ENCODE data around the gene SLC49A3. TPM values are rescaled to one million over a fixed set of nuclear protein-coding genes. Genes with fewer than 3 reads are reported as not detected.
"Not testable (repeated sequence)": the region's sequence is repeated elsewhere in the genome, so short reads cannot be mapped to it uniquely, and the experiment has no call there.

Gene SLC49A3
- total and polyA plus RNA-seq, 12 donors: 1.4 to 24.5 (median 7.3) TPM

DNA sequence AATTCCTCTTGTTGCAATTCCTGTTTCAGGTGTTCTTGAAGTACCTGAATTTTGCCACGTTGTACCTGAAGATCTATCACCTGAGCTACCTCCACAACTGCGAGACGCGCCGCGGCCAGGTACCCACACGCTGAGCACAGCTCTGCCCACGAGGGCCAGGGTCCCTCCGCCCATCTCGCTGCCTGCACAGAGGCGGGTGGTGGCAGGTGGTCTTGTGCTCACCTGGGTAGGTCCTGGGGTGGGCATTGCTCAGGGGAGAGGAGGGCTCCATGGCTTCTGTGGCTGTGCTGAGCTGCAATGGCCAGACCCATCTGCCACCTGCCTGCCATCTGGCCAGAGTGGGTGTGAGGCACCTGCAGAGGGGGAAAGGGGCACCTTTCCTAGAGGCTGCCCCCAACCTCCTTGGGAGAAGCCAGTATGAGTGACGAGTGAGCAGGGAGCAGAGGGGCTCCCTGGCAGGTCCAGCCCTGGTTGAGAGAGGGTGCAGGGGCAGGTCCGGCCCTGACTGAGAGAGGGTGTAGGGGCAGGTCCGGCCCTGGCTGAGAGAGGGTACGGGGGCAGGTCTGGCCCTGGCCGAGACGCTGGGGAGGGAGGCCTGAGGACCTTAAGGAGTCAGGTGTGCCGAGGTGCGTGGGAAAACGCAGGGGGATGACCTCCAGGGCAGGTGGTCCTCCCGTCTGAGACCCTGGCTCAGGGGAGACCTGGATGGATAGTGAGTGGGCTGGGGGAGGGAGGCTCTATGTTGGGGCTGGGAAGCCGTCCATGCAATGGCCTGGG is 52.9 kb downstream of the SLC49A3 start:
- Histone ChIP-seq H3K27ac (no peak overlapping the region), H3K4me1 (replicated peaks in 1 of 2) (no peaks in the 10 kb centered on the region), H3K27me3 (peaks cover 9% of the 10 kb centered on the region), H3K4me3 (no peak overlapping the region), H3K9me3 (replicated peaks in 1 of 3) (no peaks in the 10 kb centered on the region), H3K36me3 (replicated peaks in 1 of 2) (no peaks in the 10 kb centered on the region)
- TF ChIP-seq, protein P1, sequence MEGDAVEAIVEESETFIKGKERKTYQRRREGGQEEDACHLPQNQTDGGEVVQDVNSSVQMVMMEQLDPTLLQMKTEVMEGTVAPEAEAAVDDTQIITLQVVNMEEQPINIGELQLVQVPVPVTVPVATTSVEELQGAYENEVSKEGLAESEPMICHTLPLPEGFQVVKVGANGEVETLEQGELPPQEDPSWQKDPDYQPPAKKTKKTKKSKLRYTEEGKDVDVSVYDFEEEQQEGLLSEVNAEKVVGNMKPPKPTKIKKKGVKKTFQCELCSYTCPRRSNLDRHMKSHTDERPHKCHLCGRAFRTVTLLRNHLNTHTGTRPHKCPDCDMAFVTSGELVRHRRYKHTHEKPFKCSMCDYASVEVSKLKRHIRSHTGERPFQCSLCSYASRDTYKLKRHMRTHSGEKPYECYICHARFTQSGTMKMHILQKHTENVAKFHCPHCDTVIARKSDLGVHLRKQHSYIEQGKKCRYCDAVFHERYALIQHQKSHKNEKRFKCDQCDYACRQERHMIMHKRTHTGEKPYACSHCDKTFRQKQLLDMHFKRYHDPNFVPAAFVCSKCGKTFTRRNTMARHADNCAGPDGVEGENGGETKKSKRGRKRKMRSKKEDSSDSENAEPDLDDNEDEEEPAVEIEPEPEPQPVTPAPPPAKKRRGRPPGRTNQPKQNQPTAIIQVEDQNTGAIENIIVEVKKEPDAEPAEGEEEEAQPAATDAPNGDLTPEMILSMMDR (IDR thresholded peaks at IDR 0.05): no peak
- TF ChIP-seq POLR2A (IDR thresholded peaks at IDR 0.05): no peak
- no peak for DNase-seq
- 78 to 93% (median 85%) methylated on average over 13 to 22 of the region's 22 CpGs for WGBS, 4 donors
- intact Hi-C loops (cut with DNase I): no loop called here

DNA sequence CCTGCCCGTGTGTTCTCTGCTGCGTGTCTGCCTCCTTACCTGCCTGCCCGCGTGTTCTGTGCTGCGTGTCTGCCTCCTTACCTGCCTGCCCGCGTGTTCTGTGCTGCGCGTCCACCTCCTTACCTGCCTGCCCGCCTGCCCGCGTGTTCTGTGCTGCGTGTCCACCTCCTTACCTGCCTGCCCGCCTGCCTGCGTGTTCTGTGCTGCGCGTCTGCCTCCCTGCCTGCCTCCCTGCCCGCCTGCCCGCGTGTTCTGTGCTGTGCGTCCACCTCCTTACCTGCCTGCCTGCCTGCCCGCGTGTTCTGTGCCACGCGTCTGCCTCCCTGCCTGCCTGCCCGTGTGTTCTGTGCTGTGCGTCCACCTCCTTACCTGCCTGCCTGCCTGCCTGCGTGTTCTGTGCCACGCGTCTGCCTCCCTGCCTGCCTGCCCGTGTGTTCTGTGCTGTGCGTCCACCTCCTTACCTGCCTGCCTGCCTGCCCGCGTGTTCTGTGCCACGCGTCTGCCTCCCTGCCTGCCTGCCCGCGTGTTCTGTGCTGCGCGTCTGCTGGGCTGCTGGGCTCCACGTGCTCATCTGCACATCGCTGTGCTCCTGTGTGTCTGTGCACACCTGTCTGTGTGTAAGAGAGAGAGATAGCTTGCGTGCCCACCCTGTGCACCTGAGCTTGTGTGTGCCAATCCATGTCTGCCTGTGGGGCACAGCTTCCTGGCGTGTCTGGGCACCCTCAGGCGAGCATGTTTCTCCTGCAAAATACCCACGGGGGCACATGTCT is 53.7 kb downstream of the SLC49A3 start:
- H3K4me3 ChIP-seq; H3K36me3 ChIP-seq (replicated peaks in 1 of 2); H3K27ac ChIP-seq; intact Hi-C loops (cut with DNase I); DNase-seq; H3K27me3 ChIP-seq; H3K9me3 ChIP-seq (replicated peaks in 1 of 3); H3K4me1 ChIP-seq (replicated peaks in 1 of 2): not testable (repeated sequence)
- WGBS, 4 donors: 86 to 91% (median 89%) methylated on average over 28 to 46 of the region's 46 CpGs

DNA sequence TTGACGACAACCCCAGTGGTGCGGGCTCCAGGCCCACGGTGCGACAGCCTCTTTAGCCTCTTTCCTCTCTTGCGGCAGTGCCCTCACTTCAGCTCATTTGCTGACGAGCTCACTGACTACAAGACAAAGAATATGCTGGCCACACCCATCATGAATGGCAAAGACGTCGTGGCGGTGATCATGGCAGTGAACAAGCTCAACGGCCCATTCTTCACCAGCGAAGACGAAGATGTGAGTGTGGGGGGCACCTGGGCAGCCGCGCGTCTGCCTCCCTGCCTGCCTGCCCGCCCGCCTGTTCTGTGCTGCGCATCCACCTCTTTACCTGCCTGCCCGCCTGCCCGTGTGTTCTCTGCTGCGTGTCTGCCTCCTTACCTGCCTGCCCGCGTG is 54.4 kb downstream of the SLC49A3 start:
- no peaks in the 10 kb centered on the region for H3K9me3 ChIP-seq (replicated peaks in 1 of 3)
- no peak for DNase-seq
- no peaks in the 10 kb centered on the region for H3K4me1 ChIP-seq (replicated peaks in 1 of 2)
- no peak overlapping the region for H3K4me3 ChIP-seq
- peaks cover 9% of the 10 kb centered on the region for H3K27me3 ChIP-seq
- 71 to 83% (median 78%) methylated on average over 14 to 23 of the region's 23 CpGs for WGBS, 4 donors
- intact Hi-C loops (cut with DNase I): no loop called here
- TF ChIP-seq POLR2A (IDR thresholded peaks at IDR 0.05): no peak
- TF ChIP-seq, protein P1 (IDR thresholded peaks at IDR 0.05): no peak
- H3K27ac ChIP-seq: no peak overlapping the region
- H3K36me3 ChIP-seq (replicated peaks in 1 of 2): no peaks in the 10 kb centered on the region

DNA sequence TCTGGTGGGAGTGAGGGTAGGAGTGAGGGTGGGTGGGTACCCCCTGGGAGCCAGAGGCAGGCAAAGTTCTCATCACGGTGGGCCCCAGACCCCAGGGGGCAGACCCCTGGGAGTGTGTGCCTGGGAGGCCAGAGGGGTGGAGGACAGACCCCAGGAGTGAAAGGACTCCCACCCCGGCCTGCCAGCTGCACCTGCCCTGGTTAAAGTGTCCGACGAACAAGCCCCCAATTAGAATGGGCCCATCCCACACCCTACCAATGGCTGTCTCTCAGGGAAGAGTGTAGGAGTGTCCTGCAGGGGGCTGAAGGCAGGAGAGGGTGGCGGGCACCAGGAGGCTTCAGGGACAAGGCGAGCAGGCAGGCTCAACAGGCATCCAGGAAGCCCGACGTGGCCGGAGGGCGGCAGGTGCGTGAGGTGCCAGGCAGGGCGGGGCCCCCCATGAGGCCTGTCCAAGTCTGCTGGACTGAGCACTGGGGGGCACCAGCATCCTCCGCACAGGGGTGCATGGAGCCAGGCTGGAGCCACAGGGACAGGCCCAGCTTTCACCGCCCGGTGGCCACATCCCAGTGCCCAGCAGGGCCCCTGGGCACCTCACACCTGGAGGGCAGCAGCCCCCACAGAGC is 54.9 kb downstream of the SLC49A3 start:
- no peak for TF ChIP-seq POLR2A (IDR thresholded peaks at IDR 0.05)
- TF ChIP-seq, protein P1 (IDR thresholded peaks at IDR 0.05): no peak
- WGBS, 4 donors: 54 to 87% (median 76%) methylated on average over 5 to 15 of the region's 15 CpGs
- intact Hi-C loops (cut with DNase I): no loop called here
- Histone ChIP-seq H3K4me3 (no peak overlapping the region), H3K4me1 (replicated peaks in 1 of 2) (no peaks in the 10 kb centered on the region), H3K27me3 (peaks cover 9% of the 10 kb centered on the region), H3K27ac (no peak overlapping the region), H3K36me3 (replicated peaks in 1 of 2) (no peaks in the 10 kb centered on the region), H3K9me3 (replicated peaks in 1 of 3) (no peaks in the 10 kb centered on the region)
- DNase-seq: no peak

All from adrenal gland (tissue), 12 donors.